ENCODE measurements around the gene HIVEP1. TPM values are rescaled to one million over a fixed set of nuclear protein-coding genes. Genes with fewer than 3 reads are reported as not detected.

The HIVEP1 gene
- total RNA-seq, 2 donors from 2014 or later, result 35.2 to 38.0 TPM

DNA sequence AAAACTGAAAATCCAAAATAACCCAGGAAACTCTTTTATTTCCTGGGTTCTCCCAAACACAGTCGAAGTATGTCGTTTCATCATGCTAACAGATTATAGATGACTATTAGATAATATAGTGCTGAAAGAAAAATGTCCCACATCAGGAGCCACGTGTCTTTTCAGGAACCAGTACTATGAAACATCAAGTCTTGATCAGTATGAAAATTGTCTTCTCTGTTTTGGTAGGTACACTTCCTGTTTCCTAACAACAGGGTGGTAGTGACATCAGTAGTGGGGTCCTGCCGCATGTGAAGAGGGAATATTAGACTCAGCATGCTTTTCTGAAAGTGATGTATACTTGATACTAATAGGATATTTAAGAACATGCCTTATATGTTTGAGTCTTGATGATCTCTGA lies 136.7 kb downstream of the HIVEP1 start:
- Histone ChIP-seq H3K27me3 (replicated peaks; ENCODE audit: insufficient read depth) (no peaks in the 10 kb centered on the region), H3K4me1 (replicated peaks) (no peaks in the 10 kb centered on the region), H3K4me3 (no peak overlapping the region), H3K9me3 (no peaks in the 10 kb centered on the region), H3K36me3 (no peaks in the 10 kb centered on the region), H3K27ac (no peak overlapping the region)
- DNase-seq (ENCODE audit: low spot score), result no peak
- WGBS, result 55% methylated on average over 4 of the region's 4 CpGs
- intact Hi-C loops (cut with DNase I), result no loop called here
- no peak for TF ChIP-seq POLR2A (IDR thresholded peaks at IDR 0.05)
- no peak for TF ChIP-seq CTCF (IDR thresholded peaks at IDR 0.05)
- no peak for TF ChIP-seq POLR2AphosphoS5 (IDR thresholded peaks at IDR 0.05)

GRCh38 chr6:12149944-12150510 lies 137.9 kb downstream of the HIVEP1 start:
- 65% methylated on average over 11 of the region's 11 CpGs for WGBS
- Histone ChIP-seq H3K27me3 (replicated peaks; ENCODE audit: insufficient read depth) (no peaks in the 10 kb centered on the region), H3K36me3 (no peaks in the 10 kb centered on the region), H3K4me3 (no peak overlapping the region), H3K9me3 (no peaks in the 10 kb centered on the region), H3K27ac (no peak overlapping the region), H3K4me1 (replicated peaks) (no peaks in the 10 kb centered on the region)
- TF ChIP-seq CTCF (IDR thresholded peaks at IDR 0.05) (no peak), POLR2A (IDR thresholded peaks at IDR 0.05) (no peak), POLR2AphosphoS5 (IDR thresholded peaks at IDR 0.05) (no peak)
- intact Hi-C loops (cut with DNase I), result no loop called here
- no peak for DNase-seq (ENCODE audit: low spot score)

DNA sequence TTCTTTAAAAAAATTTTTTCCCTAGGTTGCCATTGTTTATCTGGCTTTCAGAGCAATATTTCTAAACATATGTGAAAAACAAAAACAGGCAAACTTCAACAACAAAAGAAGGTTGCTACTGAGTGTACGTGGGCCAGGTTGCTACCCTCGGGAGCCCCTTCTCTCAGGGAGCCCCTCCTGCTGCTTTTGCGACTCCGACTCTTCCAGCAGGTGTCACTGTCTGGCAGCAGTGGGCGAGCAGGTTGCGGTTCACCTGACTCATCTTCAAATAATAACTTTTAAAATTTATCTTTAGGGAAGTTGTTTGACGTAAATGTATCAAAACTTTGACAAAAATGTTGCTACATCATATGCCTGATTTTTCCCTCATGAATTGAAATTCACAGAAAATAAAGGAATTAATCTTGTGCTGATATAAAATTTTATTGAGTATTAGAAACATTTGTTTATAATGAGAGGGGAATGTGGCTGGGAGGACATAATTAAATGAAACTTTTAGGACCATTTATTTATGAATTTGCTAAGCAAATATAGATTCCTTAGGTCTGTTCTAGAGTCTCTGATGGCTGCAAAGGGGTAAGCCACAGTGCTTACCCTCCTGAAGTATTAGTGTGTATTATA lies 138.8 kb downstream of the HIVEP1 start:
- Histone ChIP-seq H3K36me3 (no peaks in the 10 kb centered on the region), H3K4me3 (no peak overlapping the region), H3K27me3 (replicated peaks; ENCODE audit: insufficient read depth) (no peaks in the 10 kb centered on the region), H3K27ac (no peak overlapping the region), H3K9me3 (no peaks in the 10 kb centered on the region), H3K4me1 (replicated peaks) (no peaks in the 10 kb centered on the region)
- 53% methylated on average over 7 of the region's 7 CpGs for WGBS
- intact Hi-C loops (cut with DNase I), result no loop called here
- peak; percentile 21 for DNase-seq (ENCODE audit: low spot score)
- TF ChIP-seq CTCF (IDR thresholded peaks at IDR 0.05), result peak in 3 of 4 experiments; percentile 27 to 55 (median 39)
- no peak for TF ChIP-seq POLR2A (IDR thresholded peaks at IDR 0.05)
- no peak for TF ChIP-seq POLR2AphosphoS5 (IDR thresholded peaks at IDR 0.05)

- H3K4me1 ChIP-seq (replicated peaks), result no peaks in the 10 kb centered on the region
- H3K27ac ChIP-seq, result no peak overlapping the region
- H3K4me3 ChIP-seq, result no peak overlapping the region
- DNase-seq (ENCODE audit: low spot score), result no peak
- H3K36me3 ChIP-seq, result no peaks in the 10 kb centered on the region
- WGBS, result 84% methylated on average over 2 of the region's 2 CpGs
- intact Hi-C loops (cut with DNase I), result no loop called here
- TF ChIP-seq POLR2A (IDR thresholded peaks at IDR 0.05), result no peak
- TF ChIP-seq POLR2AphosphoS5 (IDR thresholded peaks at IDR 0.05), result no peak
- TF ChIP-seq CTCF (IDR thresholded peaks at IDR 0.05), result no peak
- no peaks in the 10 kb centered on the region for H3K27me3 ChIP-seq (replicated peaks; ENCODE audit: insufficient read depth)
- no peaks in the 10 kb centered on the region for H3K9me3 ChIP-seq
Measured at GRCh38 chr6:12151433-12151820, 139.3 kb downstream of the HIVEP1 start.

Measured in prostate gland (tissue), 2 donors.